ENCODE results near the gene MLST8.

MLST8 gene

DNA sequence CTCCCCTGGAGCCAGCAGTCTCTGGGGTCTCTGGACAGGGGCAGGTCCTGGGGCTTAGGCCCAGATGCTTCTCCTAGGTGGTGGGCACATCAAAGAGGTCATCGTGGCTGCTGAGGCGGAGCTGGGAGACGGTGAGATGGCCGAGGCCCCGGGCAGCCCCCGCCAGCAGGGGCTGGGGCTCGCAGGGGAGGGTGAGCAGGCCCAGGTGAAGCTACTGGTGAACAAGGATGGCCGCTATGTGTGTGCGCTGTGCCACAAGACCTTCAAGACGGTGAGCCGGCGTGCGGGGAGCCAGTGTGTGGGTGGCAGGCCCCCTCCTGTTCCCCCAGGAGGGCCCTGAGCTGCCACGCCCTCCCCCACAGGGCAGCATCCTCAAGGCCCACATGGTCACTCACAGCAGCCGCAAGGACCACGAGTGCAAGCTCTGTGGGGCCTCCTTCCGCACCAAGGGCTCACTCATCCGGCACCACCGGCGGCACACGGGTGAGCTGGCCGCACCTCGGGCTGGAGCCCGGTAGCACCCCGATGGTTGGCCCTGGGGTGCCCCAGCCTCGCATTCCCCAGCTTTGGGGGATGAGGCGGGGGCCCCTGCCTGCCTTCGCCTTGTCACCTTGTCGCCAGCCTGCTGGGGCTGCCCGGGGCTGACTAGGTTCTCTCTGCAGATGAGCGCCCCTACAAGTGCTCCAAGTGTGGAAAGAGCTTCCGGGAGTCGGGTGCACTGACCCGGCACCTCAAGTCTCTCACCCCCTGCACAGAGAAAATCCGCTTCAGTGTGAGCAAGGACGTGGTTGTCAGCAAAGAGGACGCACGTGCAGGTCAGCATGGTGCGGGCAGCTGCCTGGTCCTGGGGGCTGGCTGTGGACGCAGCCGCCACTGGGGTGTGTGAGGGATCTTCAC is 27.1 kb downstream of the MLST8 start:
- Histone ChIP-seq H3K9ac (ENCODE audit: low read length) (no peak overlapping the region), H3K9me3 (ENCODE audit: control insufficient read depth, low read length) (no peaks in the 10 kb centered on the region), H3K4me1 (ENCODE audit: control insufficient read depth, insufficient read depth, low read length) (peaks cover 15% of the 10 kb centered on the region), H3K27me3 (ENCODE audit: control insufficient read depth, insufficient read depth, low read length) (peaks cover 16% of the 10 kb centered on the region), H3K36me3 (ENCODE audit: control insufficient read depth, insufficient read depth, low read length) (peaks cover 8% of the 10 kb centered on the region), H3K4me3 (ENCODE audit: low read length) (no peak overlapping the region)

GRCh38 chr16:2233046-2233775 is 28.0 kb downstream of the MLST8 start:
- Histone ChIP-seq H3K4me3 (ENCODE audit: low read length) (no peak overlapping the region), H3K27me3 (ENCODE audit: control insufficient read depth, insufficient read depth, low read length) (peaks cover 25% of the 10 kb centered on the region), H3K36me3 (ENCODE audit: control insufficient read depth, insufficient read depth, low read length) (peaks cover 8% of the 10 kb centered on the region), H3K4me1 (ENCODE audit: control insufficient read depth, insufficient read depth, low read length) (peaks cover 21% of the 10 kb centered on the region), H3K9ac (ENCODE audit: low read length) (no peak overlapping the region), H3K9me3 (ENCODE audit: control insufficient read depth, low read length) (no peaks in the 10 kb centered on the region)

GRCh38 chr16:2233872-2234812 is 28.9 kb downstream of the MLST8 start:
- Histone ChIP-seq H3K4me3 (ENCODE audit: low read length) (no peak overlapping the region), H3K9me3 (ENCODE audit: control insufficient read depth, low read length) (no peaks in the 10 kb centered on the region), H3K4me1 (ENCODE audit: control insufficient read depth, insufficient read depth, low read length) (peaks cover 25% of the 10 kb centered on the region), H3K27me3 (ENCODE audit: control insufficient read depth, insufficient read depth, low read length) (peaks cover 27% of the 10 kb centered on the region), H3K9ac (ENCODE audit: low read length) (no peak overlapping the region), H3K36me3 (ENCODE audit: control insufficient read depth, insufficient read depth, low read length) (peaks cover 8% of the 10 kb centered on the region)

DNA sequence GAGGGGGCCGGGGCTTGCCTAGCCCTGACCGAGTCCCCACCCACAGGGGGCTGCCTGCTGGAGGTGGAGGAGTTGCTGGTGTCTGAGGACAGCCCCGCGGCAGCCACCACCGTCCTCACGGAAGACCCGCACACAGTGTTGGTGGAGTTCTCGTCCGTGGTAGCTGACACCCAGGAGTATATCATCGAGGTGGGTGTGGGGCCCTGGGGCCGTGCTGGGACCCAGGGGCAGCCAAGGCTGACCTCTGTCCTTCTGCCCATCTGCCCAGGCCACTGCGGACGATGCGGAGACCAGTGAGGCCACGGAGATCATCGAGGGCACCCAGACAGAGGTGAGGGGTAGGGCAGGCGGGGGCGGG is 29.5 kb downstream of the MLST8 start:
- H3K9me3 ChIP-seq (ENCODE audit: control insufficient read depth, low read length), result no peaks in the 10 kb centered on the region
- H3K4me3 ChIP-seq (ENCODE audit: low read length), result no peak overlapping the region
- peaks cover 27% of the 10 kb centered on the region for H3K27me3 ChIP-seq (ENCODE audit: control insufficient read depth, insufficient read depth, low read length)
- no peak overlapping the region for H3K9ac ChIP-seq (ENCODE audit: low read length)
- H3K36me3 ChIP-seq (ENCODE audit: control insufficient read depth, insufficient read depth, low read length), result peaks cover 8% of the 10 kb centered on the region
- H3K4me1 ChIP-seq (ENCODE audit: control insufficient read depth, insufficient read depth, low read length), result peaks cover 25% of the 10 kb centered on the region

DNA sequence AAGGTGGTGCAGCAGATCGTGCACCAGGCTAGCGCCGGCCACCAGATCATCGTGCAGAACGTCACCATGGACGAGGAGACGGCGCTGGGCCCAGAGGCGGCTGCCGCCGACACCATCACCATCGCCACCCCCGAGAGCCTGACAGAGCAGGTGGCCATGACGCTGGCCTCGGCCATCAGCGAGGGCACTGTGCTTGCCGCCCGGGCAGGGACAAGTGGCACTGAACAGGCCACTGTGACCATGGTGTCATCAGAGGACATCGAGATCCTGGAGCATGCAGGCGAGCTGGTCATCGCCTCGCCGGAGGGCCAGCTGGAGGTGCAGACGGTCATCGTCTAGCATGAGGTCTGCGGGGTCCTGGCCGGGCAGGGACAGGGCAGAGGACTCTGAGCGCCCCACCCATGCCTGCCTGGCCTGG is 30.0 kb downstream of the MLST8 start:
- Histone ChIP-seq H3K4me1 (ENCODE audit: control insufficient read depth, insufficient read depth, low read length) (peaks cover 25% of the 10 kb centered on the region), H3K27me3 (ENCODE audit: control insufficient read depth, insufficient read depth, low read length) (peaks cover 27% of the 10 kb centered on the region), H3K9me3 (ENCODE audit: control insufficient read depth, low read length) (no peaks in the 10 kb centered on the region), H3K36me3 (ENCODE audit: control insufficient read depth, insufficient read depth, low read length) (peaks cover 5% of the 10 kb centered on the region), H3K9ac (ENCODE audit: low read length) (no peak overlapping the region), H3K4me3 (ENCODE audit: low read length) (no peak overlapping the region)

DNA sequence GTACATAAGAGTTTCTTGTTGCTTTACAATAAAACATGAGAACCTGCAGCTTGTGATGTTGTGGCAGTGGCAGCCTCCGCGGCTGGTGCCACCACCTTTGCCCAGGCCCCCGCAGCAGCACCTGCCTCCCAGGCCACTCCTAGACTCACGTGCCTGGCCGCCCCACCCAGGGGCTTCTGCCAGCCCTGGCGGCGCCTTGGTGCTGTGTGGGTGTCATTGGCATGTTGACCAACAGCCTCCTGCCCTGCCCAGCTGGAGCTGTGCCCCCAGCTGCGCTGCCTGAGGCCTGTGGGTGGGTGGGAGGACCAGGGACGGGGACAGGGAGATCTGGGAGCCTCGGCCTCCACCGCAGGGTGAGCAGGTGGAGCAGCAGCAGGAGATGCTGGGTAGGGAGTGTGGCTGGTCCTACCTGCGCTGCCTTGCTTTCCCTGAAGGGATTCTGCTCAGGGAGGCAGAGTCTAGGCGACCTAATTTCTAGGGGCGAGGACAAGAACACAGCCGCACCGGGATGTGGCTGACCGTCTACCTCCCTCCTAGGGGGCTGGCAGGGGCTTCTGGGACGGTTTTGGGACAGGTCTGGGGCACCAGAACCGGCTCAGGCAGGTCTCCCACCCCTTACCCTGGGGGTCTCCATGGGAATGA is 30.6 kb downstream of the MLST8 start:
- Histone ChIP-seq H3K9me3 (ENCODE audit: control insufficient read depth, low read length) (no peaks in the 10 kb centered on the region), H3K27me3 (ENCODE audit: control insufficient read depth, insufficient read depth, low read length) (peaks cover 27% of the 10 kb centered on the region), H3K36me3 (ENCODE audit: control insufficient read depth, insufficient read depth, low read length) (peaks cover 5% of the 10 kb centered on the region), H3K9ac (ENCODE audit: low read length) (no peak overlapping the region), H3K4me1 (ENCODE audit: control insufficient read depth, insufficient read depth, low read length) (peaks cover 25% of the 10 kb centered on the region), H3K4me3 (ENCODE audit: low read length) (no peak overlapping the region)

DNA sequence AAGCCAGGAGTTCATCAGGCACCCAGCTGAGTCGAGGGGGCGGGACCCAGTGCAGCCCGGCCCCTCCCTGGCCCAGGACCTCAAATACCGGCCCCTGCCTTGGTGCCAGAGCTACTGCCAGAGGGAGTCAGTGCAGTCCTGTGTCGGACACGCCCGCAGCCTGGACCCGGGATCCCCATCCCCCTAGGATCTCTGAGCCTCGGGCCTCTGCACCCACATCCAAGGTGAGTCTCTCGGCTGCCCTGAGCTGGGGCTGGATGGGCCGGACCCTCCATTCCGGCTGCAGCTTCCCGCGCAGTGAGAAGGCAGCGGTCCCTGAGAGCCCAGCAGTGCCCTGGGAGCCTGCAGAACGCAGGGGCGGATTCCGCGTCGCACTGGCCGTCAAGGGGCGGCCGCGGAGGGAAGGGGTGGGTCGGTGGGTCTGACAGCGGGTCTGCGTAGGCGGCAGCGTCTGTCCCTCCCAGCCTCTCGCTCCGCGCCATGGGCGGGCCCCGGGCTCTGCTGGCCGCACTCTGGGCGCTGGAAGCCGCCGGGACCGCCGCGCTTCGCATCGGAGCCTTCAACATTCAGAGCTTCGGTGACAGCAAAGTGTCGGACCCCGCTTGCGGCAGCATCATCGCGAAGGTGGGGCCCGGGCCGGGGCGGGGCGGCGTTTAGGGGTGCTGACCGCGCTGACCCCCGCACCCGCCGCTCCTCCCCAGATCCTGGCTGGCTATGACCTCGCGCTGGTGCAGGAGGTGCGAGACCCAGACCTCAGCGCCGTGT is 31.3 kb downstream of the MLST8 start, which contains the start of gene DNASE1L2:
TSS of gene DNASE1L2 (plus strand) at position 108 of the 765 bp plus-strand sequence. CDS start at position 481, 373 bp downstream.
- peaks cover 5% of the 10 kb centered on the region for H3K36me3 ChIP-seq (ENCODE audit: control insufficient read depth, insufficient read depth, low read length)
- H3K9me3 ChIP-seq (ENCODE audit: control insufficient read depth, low read length), result no peaks in the 10 kb centered on the region
- H3K4me3 ChIP-seq (ENCODE audit: low read length), result no peak within 1 kb of the TSS
- H3K9ac ChIP-seq (ENCODE audit: low read length), result no peak within 1 kb of the TSS
- H3K27me3 ChIP-seq (ENCODE audit: control insufficient read depth, insufficient read depth, low read length), result peaks cover 27% of the 10 kb centered on the region
- H3K4me1 ChIP-seq (ENCODE audit: control insufficient read depth, insufficient read depth, low read length), result peaks cover 25% of the 10 kb centered on the region

DNA sequence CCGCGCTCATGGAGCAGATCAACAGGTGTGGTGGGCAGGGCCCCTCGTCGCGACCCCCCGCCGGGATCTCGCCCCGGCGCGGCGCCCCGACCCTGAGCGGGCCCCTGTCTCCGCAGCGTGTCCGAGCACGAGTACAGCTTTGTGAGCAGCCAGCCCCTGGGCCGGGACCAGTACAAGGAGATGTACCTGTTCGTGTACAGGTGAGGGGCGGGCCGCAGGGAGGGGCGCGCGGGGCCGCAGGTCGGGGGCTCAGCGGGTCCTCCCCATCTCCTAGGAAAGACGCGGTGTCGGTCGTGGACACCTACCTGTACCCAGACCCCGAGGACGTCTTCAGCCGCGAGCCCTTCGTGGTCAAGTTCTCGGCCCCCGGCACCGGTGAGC is 31.8 kb downstream of the MLST8 start:
- no peaks in the 10 kb centered on the region for H3K9me3 ChIP-seq (ENCODE audit: control insufficient read depth, low read length)

GRCh38 chr16:2237493-2238149 is 32.4 kb downstream of the MLST8 start:
- no peak overlapping the region for H3K9ac ChIP-seq (ENCODE audit: low read length)
- peaks cover 27% of the 10 kb centered on the region for H3K27me3 ChIP-seq (ENCODE audit: control insufficient read depth, insufficient read depth, low read length)
- peaks cover 25% of the 10 kb centered on the region for H3K4me1 ChIP-seq (ENCODE audit: control insufficient read depth, insufficient read depth, low read length)
- no peaks in the 10 kb centered on the region for H3K9me3 ChIP-seq (ENCODE audit: control insufficient read depth, low read length)
- H3K36me3 ChIP-seq (ENCODE audit: control insufficient read depth, insufficient read depth, low read length), result peaks cover 6% of the 10 kb centered on the region
- no peak overlapping the region for H3K4me3 ChIP-seq (ENCODE audit: low read length)

More for the DNA sequence above, 31.8 kb downstream of the MLST8 start:
- H3K4me1 ChIP-seq (ENCODE audit: control insufficient read depth, insufficient read depth, low read length), result peaks cover 25% of the 10 kb centered on the region
- peaks cover 5% of the 10 kb centered on the region for H3K36me3 ChIP-seq (ENCODE audit: control insufficient read depth, insufficient read depth, low read length)
- peaks cover 27% of the 10 kb centered on the region for H3K27me3 ChIP-seq (ENCODE audit: control insufficient read depth, insufficient read depth, low read length)
- no peak overlapping the region for H3K9ac ChIP-seq (ENCODE audit: low read length)
- no peak overlapping the region for H3K4me3 ChIP-seq (ENCODE audit: low read length)

- Histone ChIP-seq H3K9me3 (ENCODE audit: control insufficient read depth, low read length) (no peaks in the 10 kb centered on the region), H3K36me3 (ENCODE audit: control insufficient read depth, insufficient read depth, low read length) (peaks cover 13% of the 10 kb centered on the region)
Measured at GRCh38 chr16:2238150-2238837, 33.0 kb downstream of the MLST8 start.

More at GRCh38 chr16:2238150-2238837, 33.0 kb downstream of the MLST8 start:
- peaks cover 27% of the 10 kb centered on the region for H3K27me3 ChIP-seq (ENCODE audit: control insufficient read depth, insufficient read depth, low read length)
- peaks cover 25% of the 10 kb centered on the region for H3K4me1 ChIP-seq (ENCODE audit: control insufficient read depth, insufficient read depth, low read length)
- H3K4me3 ChIP-seq (ENCODE audit: low read length), result no peak overlapping the region
- no peak overlapping the region for H3K9ac ChIP-seq (ENCODE audit: low read length)
